K562 (cell line): ENCODE measurements around the gene SPTBN4. TPM values are rescaled to one million over a fixed set of nuclear protein-coding genes. Genes with fewer than 3 reads are reported as not detected.

Source experiments
- CHCHD3 ChIP-seq: fragments of 250-450 bp; sonication (Bioruptor Pico); IDR thresholded peaks from 2 replicates; pipeline ENCODE4 v2.1.2; 2022; ENCODE audit warnings: mild to moderate bottlenecking
- ZBTB11 ChIP-seq, 3 experiments: fragments of 200-800 bp in 1 of 3; fragments of 250-450 bp in 1 of 3; fragments of 450-650 bp in 1 of 3; sonication (Bioruptor Pico) in 1 of 3; sonication (Bioruptor generic) in 1 of 3; formaldehyde crosslinking in 1 of 3; IDR thresholded peaks; 2 replicates each; pipeline versions ENCODE4 v1.6.1 to v1.8.0; 2016 to 2022; ENCODE audit warnings: mild to moderate bottlenecking in 2 of 3, missing genetic modification characterization in 2 of 3, missing compliant biosample characterization in 1 of 3, moderate library complexity in 1 of 3
- ZNF518B ChIP-seq: fragments of 250-450 bp; sonication (Bioruptor Pico); IDR thresholded peaks from 2 replicates; pipeline ENCODE4 v1.5.0; 2021; ENCODE audit warnings: mild to moderate bottlenecking, moderate library complexity
- polyA plus RNA-seq, 8 experiments: library from polyadenylated mRNA; depleted of rRNA in 4 of 8; stranded (reverse) in 5 of 8; unstranded in 3 of 8; fragments of >200 nt; fragmentation: Nextera tagmentation in 2 of 8; fragmentation: Illumina TruSeq in 1 of 8; extraction: Ambion mirVana in 2 of 8; extraction: Trizol in 1 of 8; gene quantifications; 2 replicates each; pipeline versions ENCODE4 v1.2.1 to v1.2.3, GENCODE V29; 2011 to 2014; ENCODE audit warnings: inconsistent platforms in 1 of 8, missing spikeins in 1 of 8
- total RNA-seq, 7 experiments: library from RNA; depleted of rRNA in 6 of 7; stranded (reverse); fragments of >200 nt in 6 of 7; fragmentation: Illumina TruSeq in 2 of 7; extraction: Trizol in 2 of 7; gene quantifications; 2 replicates each; pipeline versions ENCODE4 v1.2.1 to v1.2.3, GENCODE V29; 2011 to 2021; ENCODE audit warnings: low replicate concordance in 1 of 7

The SPTBN4 gene
- total and polyA plus RNA-seq, 9 of the 15 experiments (the other 6 are each of a cell fraction or from before 2014, with no cell fraction given): 0.01 to 1.5 (median 0.86) TPM

GRCh38 chr19:40444825-40445312 is 21.9 kb upstream of the SPTBN4 start (continued):
- TF ChIP-seq ZBTB11 (CRISPR knock-in tag; IDR thresholded peaks at IDR 0.05) (no peak), ZNF518B (CRISPR knock-in tag) (no peak), CHCHD3 (CRISPR knock-in tag) (no peak)
